Mesothelial cell of epicardium (in vitro differentiated cells): Measurements from ENCODE around the gene MROH7. TPM values are rescaled to one million over a fixed set of nuclear protein-coding genes. Genes with fewer than 3 reads are reported as not detected.

ENCODE experiments used
- DNase-seq, 2 experiments: peaks; one replicate each; pipeline ENCODE4 v3.0.0; 2021; ENCODE audit warnings: low spot score in 2 of 2; ENCODE audit not compliant: unreplicated experiment in 2 of 2
- H3K27ac Mint-ChIP-seq: 2 replicates; pipeline ENCODE4 v1.8.0; 2021; ENCODE audit warnings: mixed read lengths
- H3K27me3 Mint-ChIP-seq: 2 replicates; pipeline ENCODE4 v1.8.0; 2021; ENCODE audit warnings: low read depth, mixed read lengths
- H3K36me3 Mint-ChIP-seq: 2 replicates; pipeline ENCODE4 v1.8.0; 2021; ENCODE audit warnings: mixed read lengths
- H3K4me1 Mint-ChIP-seq: 2 replicates; pipeline ENCODE4 v1.8.0; 2021; ENCODE audit warnings: mixed read lengths
- H3K4me3 Mint-ChIP-seq: 2 replicates; pipeline ENCODE4 v1.8.0; 2021; ENCODE audit warnings: mild to moderate bottlenecking, moderate library complexity, mixed read lengths
- H3K9me3 Mint-ChIP-seq: 2 replicates; pipeline ENCODE4 v1.8.0; 2021; ENCODE audit warnings: mixed read lengths
- total RNA-seq: library from RNA; stranded (reverse); gene quantifications from 3 replicates; pipeline ENCODE4 v1.2.1, GENCODE V29; 2021
- TF ChIP-seq, protein P1 (sequence below): fragments of 200-600 bp; sonication (generic); IDR thresholded peaks from one replicate; pipeline ENCODE4 v1.5.0; 2021; ENCODE audit warnings: antibody characterized with exemption; ENCODE audit not compliant: unreplicated experiment

MROH7 gene
- total RNA-seq, 1 donor from 2014 or later: 4.3 TPM

DNA sequence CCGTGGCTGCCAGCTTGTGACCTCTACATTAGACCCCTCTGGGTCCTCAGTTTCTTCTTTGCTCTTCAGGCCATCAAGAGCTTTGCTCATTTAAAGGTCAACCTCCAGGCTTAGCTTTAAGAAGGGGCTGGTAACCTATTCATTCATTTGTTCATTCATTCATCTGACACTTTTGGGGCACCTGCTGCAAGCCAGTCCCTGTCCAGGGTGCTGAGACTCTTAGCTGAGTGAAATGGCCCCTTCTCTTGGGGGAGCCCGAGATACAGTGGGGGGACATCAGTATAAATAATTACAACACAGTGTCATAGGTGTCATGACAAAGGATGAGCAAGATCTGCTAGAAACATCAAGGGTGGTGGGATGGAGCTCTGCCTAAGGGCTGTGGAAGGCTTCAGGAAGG lies 63.6 kb downstream of the MROH7 start:
- DNase-seq: no peak
- Mint-ChIP-seq H3K27me3 (peaks cover 64% of the 10 kb centered on the region), H3K27ac (no peak overlapping the region), H3K9me3 (no peaks in the 10 kb centered on the region), H3K4me3 (no peak overlapping the region), H3K4me1 (no peaks in the 10 kb centered on the region), H3K36me3 (no peaks in the 10 kb centered on the region)
- TF ChIP-seq, protein P1, sequence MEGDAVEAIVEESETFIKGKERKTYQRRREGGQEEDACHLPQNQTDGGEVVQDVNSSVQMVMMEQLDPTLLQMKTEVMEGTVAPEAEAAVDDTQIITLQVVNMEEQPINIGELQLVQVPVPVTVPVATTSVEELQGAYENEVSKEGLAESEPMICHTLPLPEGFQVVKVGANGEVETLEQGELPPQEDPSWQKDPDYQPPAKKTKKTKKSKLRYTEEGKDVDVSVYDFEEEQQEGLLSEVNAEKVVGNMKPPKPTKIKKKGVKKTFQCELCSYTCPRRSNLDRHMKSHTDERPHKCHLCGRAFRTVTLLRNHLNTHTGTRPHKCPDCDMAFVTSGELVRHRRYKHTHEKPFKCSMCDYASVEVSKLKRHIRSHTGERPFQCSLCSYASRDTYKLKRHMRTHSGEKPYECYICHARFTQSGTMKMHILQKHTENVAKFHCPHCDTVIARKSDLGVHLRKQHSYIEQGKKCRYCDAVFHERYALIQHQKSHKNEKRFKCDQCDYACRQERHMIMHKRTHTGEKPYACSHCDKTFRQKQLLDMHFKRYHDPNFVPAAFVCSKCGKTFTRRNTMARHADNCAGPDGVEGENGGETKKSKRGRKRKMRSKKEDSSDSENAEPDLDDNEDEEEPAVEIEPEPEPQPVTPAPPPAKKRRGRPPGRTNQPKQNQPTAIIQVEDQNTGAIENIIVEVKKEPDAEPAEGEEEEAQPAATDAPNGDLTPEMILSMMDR: no peak

DNA sequence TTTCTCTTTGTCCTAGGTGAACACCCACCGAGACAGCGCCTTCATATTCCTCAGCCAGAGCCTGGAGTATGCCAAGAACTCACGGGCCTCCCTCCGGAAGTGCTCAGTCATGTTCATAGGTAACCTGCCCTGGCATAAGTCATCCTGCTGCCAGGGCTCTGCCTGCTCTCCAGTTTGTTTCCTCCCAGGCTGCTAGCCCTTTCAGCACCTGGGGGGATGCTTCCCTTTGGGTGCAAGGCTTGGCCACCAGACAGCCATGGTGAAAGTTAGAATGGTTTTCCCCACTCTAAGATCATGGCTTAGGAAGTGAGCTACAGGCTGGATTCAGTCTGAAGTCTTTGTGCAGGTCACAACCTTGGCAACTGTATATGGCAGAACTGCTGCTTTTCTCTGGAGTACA lies 64.8 kb downstream of the MROH7 start:
- H3K27me3 Mint-ChIP-seq: peaks cover 70% of the 10 kb centered on the region
- DNase-seq: no peak
- TF ChIP-seq, protein P1: no peak
- H3K27ac Mint-ChIP-seq: no peak overlapping the region
- H3K4me3 Mint-ChIP-seq: no peak overlapping the region
- no peaks in the 10 kb centered on the region for H3K4me1 Mint-ChIP-seq
- no peaks in the 10 kb centered on the region for H3K9me3 Mint-ChIP-seq
- no peaks in the 10 kb centered on the region for H3K36me3 Mint-ChIP-seq

DNA sequence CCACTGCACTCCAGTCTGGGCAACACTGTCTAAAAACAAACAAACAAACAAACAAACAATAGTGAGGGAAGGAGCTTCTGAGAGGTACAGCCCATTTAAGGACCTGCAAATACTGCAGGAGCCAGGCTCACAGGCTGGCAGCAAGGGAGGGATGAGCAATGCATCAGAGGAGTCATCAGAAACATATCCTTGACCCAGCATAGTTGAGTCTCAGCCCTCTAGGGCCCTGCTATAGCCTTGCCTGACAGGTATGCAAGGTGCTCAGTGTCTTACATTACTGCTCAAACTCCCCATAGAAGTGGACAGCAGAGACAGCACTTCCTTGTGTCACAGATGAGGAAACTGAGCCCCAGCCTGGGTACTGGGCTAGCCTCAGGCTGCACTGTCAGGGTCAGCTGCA lies 66.8 kb downstream of the MROH7 start:
- Mint-ChIP-seq H3K4me3 (no peak overlapping the region), H3K27ac (no peak overlapping the region), H3K27me3 (peaks cover 61% of the 10 kb centered on the region), H3K9me3 (no peaks in the 10 kb centered on the region), H3K4me1 (no peaks in the 10 kb centered on the region), H3K36me3 (no peaks in the 10 kb centered on the region)
- TF ChIP-seq, protein P1: no peak
- no peak for DNase-seq

DNA sequence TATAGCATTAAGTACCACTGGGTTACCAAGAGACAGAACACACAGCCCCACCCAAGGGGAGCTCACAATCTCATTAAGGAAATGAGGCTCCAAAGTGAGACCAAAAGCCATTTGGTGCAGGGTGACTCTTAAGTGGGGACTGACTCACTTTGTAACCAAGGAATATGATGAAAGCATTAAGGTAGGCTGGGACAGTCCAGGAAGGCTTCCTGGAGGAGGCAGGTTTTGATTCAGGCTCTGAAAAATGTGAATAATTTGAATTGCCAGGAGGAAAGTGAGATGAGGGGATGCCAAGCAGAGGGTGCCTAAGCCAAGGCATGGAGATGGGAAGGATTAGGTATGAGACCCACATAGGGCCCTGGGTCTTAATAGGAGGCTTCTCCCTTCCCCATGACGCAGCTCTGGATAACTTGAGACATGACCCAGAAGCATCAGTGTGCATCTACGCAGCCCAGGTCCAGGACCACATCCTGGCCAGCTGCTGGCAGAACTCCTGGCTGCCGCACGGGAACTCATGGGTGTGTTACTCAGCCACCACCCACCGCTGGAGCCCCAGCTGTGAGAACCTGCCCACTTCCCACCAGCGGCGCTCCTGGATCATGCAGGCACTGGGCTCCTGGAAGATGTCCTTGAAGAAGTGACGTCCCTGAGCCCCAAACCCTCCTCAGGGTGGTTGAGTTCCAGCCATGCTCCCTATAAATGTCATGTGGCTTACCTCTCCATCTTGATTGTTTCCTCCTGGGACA lies 68.1 kb downstream of the MROH7 start:
- DNase-seq: no peak
- Mint-ChIP-seq H3K27ac (no peak overlapping the region), H3K9me3 (no peaks in the 10 kb centered on the region), H3K4me1 (no peaks in the 10 kb centered on the region), H3K4me3 (no peak overlapping the region), H3K27me3 (peaks cover 63% of the 10 kb centered on the region), H3K36me3 (no peaks in the 10 kb centered on the region)
- TF ChIP-seq, protein P1: no peak

DNA sequence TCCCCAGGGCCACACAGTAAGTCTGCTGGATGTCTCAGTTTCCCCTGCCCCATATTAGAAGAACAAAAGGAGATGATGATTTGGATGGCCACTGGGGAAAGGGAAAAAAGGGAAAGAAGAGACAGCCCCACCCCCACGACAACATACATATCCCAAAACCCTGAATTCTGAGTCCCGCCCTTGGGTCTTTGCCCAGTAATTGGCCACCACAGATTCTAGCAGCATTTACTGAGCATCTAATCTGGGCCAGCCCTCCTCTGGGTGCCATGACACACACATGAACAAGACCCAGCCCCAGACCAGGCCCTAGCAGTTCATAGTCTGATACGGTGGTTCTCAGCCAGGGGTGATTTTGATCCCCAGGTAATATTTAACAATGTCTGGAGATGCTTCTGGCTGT lies 68.8 kb downstream of the MROH7 start:
- H3K4me1 Mint-ChIP-seq: peaks cover 4% of the 10 kb centered on the region
- no peak for DNase-seq
- no peak overlapping the region for H3K4me3 Mint-ChIP-seq
- H3K9me3 Mint-ChIP-seq: no peaks in the 10 kb centered on the region
- H3K27me3 Mint-ChIP-seq: peaks cover 58% of the 10 kb centered on the region
- TF ChIP-seq, protein P1: no peak
- H3K27ac Mint-ChIP-seq: no peak overlapping the region
- H3K36me3 Mint-ChIP-seq: no peaks in the 10 kb centered on the region
